Activated CD4-positive, alpha-beta T cell treated with anti-CD3 and anti-CD28 coated beads, Interleukin-2, amount 10 ng/mL, durations not matched to agents 7 days and 5 days (primary cell): ENCODE measurements around the gene NTSR1. TPM values are rescaled to one million over a fixed set of nuclear protein-coding genes. Genes with fewer than 3 reads are reported as not detected.

Source experiments
- CTCF ChIA-PET: fragments of 350-600 bp; sonication (Branson Sonifier 250); formaldehyde crosslinking; loops from one replicate; lab custom pipeline; 2021; ENCODE audit warnings: antibody characterized with exemption; lab: Charles Lee
- POLR2A ChIA-PET: fragments of 350-600 bp; sonication (Branson Sonifier 250); formaldehyde crosslinking; loops from one replicate; lab custom pipeline; 2021; ENCODE audit warnings: antibody characterized with exemption; lab: Charles Lee
- DNase-seq: peaks from one replicate; pipeline ENCODE4 v3.0.0-alpha.2; 2020
- H3K27ac Mint-ChIP-seq: one replicate; pipeline ENCODE4 v1.8.0; 2021; ENCODE audit warnings: mild to moderate bottlenecking, moderate library complexity, mixed read lengths
- H3K27me3 Mint-ChIP-seq: one replicate; pipeline ENCODE4 v1.8.0; 2021; ENCODE audit warnings: mixed read lengths
- H3K36me3 Mint-ChIP-seq: one replicate; pipeline ENCODE4 v1.8.0; 2021; ENCODE audit warnings: low read depth, mixed read lengths
- H3K4me1 Mint-ChIP-seq: one replicate; pipeline ENCODE4 v1.8.0; 2021; ENCODE audit warnings: mixed read lengths
- H3K4me3 Mint-ChIP-seq: one replicate; pipeline ENCODE4 v1.8.0; 2021; ENCODE audit warnings: mild to moderate bottlenecking, moderate library complexity, mixed read lengths
- H3K9me3 Mint-ChIP-seq: one replicate; pipeline ENCODE4 v1.8.0; 2021; ENCODE audit warnings: mixed read lengths
- total RNA-seq, 2 experiments: library from RNA; stranded (reverse); gene quantifications; one replicate each; pipeline ENCODE4 v1.2.3, GENCODE V29; 2021

NTSR1 gene
- total RNA-seq, 2 experiments from 2014 or later = 0.94 to 1.5 TPM

GRCh38 chr20:62765432-62766070 is 56.9 kb downstream of the NTSR1 start:
- H3K4me3 Mint-ChIP-seq = no peak overlapping the region

DNA sequence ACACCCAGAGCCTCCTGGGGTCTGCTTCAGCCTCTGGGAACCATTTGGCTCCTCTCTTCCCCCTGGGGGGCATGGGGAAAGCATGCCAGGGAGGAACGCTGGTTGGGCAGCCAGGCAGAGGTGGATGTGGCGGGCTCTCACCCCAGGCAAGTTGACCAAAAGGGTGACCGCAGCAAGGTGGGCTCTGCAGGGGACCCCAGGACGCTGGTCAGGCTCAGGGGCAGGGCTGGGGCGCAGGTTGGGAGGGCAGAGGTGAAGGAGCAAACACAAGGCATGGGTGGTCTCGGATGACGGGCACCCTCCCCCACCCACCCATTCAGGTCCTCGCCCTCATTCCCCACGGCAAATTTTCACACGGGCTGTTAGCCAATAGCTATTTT is 57.4 kb downstream of the NTSR1 start:
- POLR2A ChIA-PET = no interaction called here

More at GRCh38 chr20:62765432-62766070, 56.9 kb downstream of the NTSR1 start:
- no peaks in the 10 kb centered on the region for H3K9me3 Mint-ChIP-seq
- no peak overlapping the region for H3K27ac Mint-ChIP-seq
- no peaks in the 10 kb centered on the region for H3K4me1 Mint-ChIP-seq
- no peaks in the 10 kb centered on the region for H3K27me3 Mint-ChIP-seq
- POLR2A ChIA-PET = interaction anchor here (0.6 kb wide), 1 partner anchor 120 kb away, joined by 3 read pairs; no protein-coding TSS in a partner anchor
- CTCF ChIA-PET = interaction anchor here (1.6 kb wide), 1 partner anchor 12 kb away, joined by 6 read pairs; no protein-coding TSS in a partner anchor
- no peaks in the 10 kb centered on the region for H3K36me3 Mint-ChIP-seq
- DNase-seq = no peak

DNA sequence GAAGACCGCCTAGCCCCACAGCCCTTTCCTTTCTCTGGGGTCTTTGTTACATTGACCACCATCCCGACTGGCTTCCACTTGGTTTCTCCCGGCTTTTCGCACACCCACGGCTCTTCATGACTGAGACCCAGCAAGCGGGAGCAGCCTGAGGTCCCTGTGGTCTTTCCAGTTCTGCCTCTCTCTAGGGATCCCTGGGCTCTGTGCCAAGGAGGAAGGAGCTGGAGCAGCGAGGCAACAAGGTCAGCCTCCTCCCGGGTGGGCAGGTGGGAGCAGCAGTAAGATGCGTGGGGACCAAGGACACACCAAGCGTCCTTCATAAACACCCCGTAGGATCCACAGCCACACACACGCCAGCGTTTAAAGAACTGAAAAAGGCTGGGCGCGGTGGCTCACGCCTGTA is 58.1 kb downstream of the NTSR1 start:
- Mint-ChIP-seq H3K9me3 (no peaks in the 10 kb centered on the region), H3K27me3 (no peaks in the 10 kb centered on the region), H3K4me1 (no peaks in the 10 kb centered on the region), H3K27ac (no peak overlapping the region), H3K4me3 (no peak overlapping the region), H3K36me3 (no peaks in the 10 kb centered on the region)
- POLR2A ChIA-PET = no interaction called here
- CTCF ChIA-PET = no interaction called here
- no peak for DNase-seq

More for the DNA sequence above, 57.4 kb downstream of the NTSR1 start:
- Mint-ChIP-seq H3K9me3 (no peaks in the 10 kb centered on the region), H3K4me3 (no peak overlapping the region), H3K27me3 (no peaks in the 10 kb centered on the region), H3K27ac (no peak overlapping the region), H3K4me1 (no peaks in the 10 kb centered on the region), H3K36me3 (no peaks in the 10 kb centered on the region)
- CTCF ChIA-PET = interaction anchor here (1.6 kb wide), 1 partner anchor 12 kb away, joined by 6 read pairs; no protein-coding TSS in a partner anchor
- no peak for DNase-seq

GRCh38 chr20:62768234-62768546 is 59.6 kb downstream of the NTSR1 start:
- H3K27ac Mint-ChIP-seq = no peak overlapping the region
- DNase-seq = no peak

GRCh38 chr20:62768551-62769287 is 60.1 kb downstream of the NTSR1 start:
- DNase-seq = no peak
- Mint-ChIP-seq H3K27me3 (no peaks in the 10 kb centered on the region), H3K4me1 (peaks cover 8% of the 10 kb centered on the region), H3K27ac (no peak overlapping the region), H3K4me3 (no peak overlapping the region), H3K9me3 (no peaks in the 10 kb centered on the region), H3K36me3 (no peaks in the 10 kb centered on the region)
- POLR2A ChIA-PET = no interaction called here
- CTCF ChIA-PET = no interaction called here

More at GRCh38 chr20:62768234-62768546, 59.6 kb downstream of the NTSR1 start:
- Mint-ChIP-seq H3K36me3 (no peaks in the 10 kb centered on the region), H3K9me3 (no peaks in the 10 kb centered on the region), H3K4me1 (peaks cover 7% of the 10 kb centered on the region), H3K4me3 (no peak overlapping the region), H3K27me3 (no peaks in the 10 kb centered on the region)
- CTCF ChIA-PET = no interaction called here
- POLR2A ChIA-PET = no interaction called here

DNA sequence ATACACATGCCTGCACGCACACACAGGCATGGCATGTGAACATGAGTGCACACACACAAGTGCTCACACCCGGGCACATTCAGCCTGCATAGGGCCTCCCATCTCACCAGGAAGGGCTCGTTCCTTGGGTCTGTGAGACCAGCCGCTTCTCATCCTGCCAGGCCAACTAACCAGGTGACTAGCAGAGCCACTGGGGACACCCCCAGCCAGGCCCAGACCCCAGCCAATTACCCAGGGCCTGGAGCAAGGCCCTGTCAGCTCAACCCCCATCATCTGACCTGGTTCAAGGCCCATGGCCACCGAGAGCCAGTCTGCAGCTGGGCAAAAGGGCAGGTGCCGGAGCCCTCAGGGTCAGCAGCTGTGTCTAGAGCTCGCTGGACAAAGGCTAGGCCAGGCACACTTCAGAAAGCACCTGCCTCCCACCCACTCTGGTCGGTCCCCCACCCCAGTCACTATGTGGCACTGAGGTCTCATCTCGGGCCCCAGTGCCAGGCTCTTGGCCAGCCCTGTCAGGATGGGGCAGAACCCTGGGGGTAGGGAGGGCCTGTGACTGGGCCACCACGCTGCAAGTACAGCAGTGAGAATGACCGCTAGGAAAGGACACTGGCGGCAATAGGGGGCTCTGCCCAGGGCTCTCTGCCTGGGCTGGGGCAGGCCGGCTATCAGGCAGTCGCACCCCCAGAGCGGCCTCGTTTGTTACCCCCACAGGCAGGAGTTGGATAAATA is 60.9 kb downstream of the NTSR1 start:
- peaks cover 13% of the 10 kb centered on the region for H3K4me1 Mint-ChIP-seq
- H3K4me3 Mint-ChIP-seq = no peak overlapping the region
- no peak overlapping the region for H3K27ac Mint-ChIP-seq
- ChIA-PET CTCF (no interaction called here), POLR2A (no interaction called here)
- DNase-seq = no peak
- no peaks in the 10 kb centered on the region for H3K36me3 Mint-ChIP-seq
- H3K27me3 Mint-ChIP-seq = peaks cover 1% of the 10 kb centered on the region
- H3K9me3 Mint-ChIP-seq = no peaks in the 10 kb centered on the region

DNA sequence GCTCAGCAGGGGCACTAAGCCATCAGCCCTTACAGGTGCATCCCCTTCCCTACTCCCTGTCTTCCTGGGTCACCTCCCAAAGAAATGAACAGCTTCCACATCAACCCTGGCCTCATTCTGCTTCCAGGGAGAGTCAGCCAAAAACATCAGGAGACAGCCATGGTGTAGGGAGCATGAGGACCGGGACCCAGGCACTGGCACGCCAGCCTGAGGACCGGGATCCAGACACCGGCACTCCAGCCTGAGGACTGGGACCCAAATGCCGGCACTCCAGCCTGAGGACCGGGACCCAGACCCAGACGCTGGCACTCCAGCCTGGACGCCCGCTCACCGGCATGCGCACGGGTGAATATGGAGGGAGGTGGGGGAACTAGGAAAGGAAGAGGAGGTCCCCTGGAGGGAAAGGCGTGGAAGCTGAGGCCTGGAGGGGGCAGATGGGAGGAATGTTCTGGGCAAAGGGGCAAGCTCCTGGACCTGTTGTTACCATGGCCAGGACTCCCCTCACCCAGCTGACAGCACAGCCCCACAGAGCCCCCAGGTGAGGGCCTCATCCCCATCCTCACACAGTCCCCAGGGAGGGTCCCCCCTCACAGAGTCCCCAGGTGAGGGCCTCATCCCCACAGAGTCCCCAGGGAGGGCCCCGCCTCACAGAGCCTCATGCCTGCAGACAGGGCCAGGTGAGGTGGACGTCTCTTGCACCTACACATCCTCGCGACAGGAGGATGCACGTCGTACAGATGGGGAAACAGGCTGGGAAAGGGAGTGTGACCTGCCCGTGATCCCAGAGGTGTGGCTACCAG is 61.7 kb downstream of the NTSR1 start:
- H3K4me3 Mint-ChIP-seq = no peak overlapping the region
- H3K36me3 Mint-ChIP-seq = no peaks in the 10 kb centered on the region
- CTCF ChIA-PET = no interaction called here
- POLR2A ChIA-PET = no interaction called here
- H3K27me3 Mint-ChIP-seq = peaks cover 1% of the 10 kb centered on the region
- peaks cover 21% of the 10 kb centered on the region for H3K4me1 Mint-ChIP-seq
- no peaks in the 10 kb centered on the region for H3K9me3 Mint-ChIP-seq
- no peak overlapping the region for H3K27ac Mint-ChIP-seq
- no peak for DNase-seq

DNA sequence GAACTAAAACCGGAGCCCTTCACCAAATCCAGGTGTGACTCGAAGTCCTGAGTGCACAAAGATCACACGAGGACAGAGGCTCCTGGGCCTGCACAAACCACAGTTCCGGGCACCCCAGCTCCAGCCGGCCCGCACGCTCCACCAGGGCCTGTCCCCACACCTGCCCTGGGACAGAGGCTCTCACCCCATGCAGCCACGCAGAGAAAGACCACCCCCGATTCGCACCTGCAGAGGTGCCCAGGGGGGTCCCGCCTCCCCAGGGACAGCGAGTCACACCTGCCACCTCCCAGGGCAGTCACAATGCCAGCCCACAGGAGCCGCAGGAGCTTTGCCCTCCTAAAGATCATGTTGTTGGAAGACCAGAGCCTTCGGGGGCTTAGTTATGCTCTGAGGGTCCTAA is 62.3 kb downstream of the NTSR1 start:
- peaks cover 1% of the 10 kb centered on the region for H3K27me3 Mint-ChIP-seq
- H3K4me3 Mint-ChIP-seq = no peak overlapping the region
- ChIA-PET CTCF (no interaction called here), POLR2A (no interaction called here)
- no peak for DNase-seq
- H3K9me3 Mint-ChIP-seq = no peaks in the 10 kb centered on the region
- H3K27ac Mint-ChIP-seq = no peak overlapping the region
- H3K4me1 Mint-ChIP-seq = peaks cover 26% of the 10 kb centered on the region
- H3K36me3 Mint-ChIP-seq = no peaks in the 10 kb centered on the region

- H3K4me1 Mint-ChIP-seq = peaks cover 31% of the 10 kb centered on the region
- H3K36me3 Mint-ChIP-seq = no peaks in the 10 kb centered on the region
- ChIA-PET CTCF (no interaction called here), POLR2A (no interaction called here)
- no peak for DNase-seq
- no peaks in the 10 kb centered on the region for H3K9me3 Mint-ChIP-seq
- no peak overlapping the region for H3K4me3 Mint-ChIP-seq
- H3K27ac Mint-ChIP-seq = no peak overlapping the region
- peaks cover 1% of the 10 kb centered on the region for H3K27me3 Mint-ChIP-seq
Measured at GRCh38 chr20:62771396-62772102, 62.9 kb downstream of the NTSR1 start.

- H3K36me3 Mint-ChIP-seq = no peaks in the 10 kb centered on the region
- no peak overlapping the region for H3K4me3 Mint-ChIP-seq
- H3K4me1 Mint-ChIP-seq = peaks cover 37% of the 10 kb centered on the region
- no peaks in the 10 kb centered on the region for H3K9me3 Mint-ChIP-seq
- H3K27ac Mint-ChIP-seq = no peak overlapping the region
- no peak for DNase-seq
- CTCF ChIA-PET = no interaction called here
- peaks cover 1% of the 10 kb centered on the region for H3K27me3 Mint-ChIP-seq
- POLR2A ChIA-PET = no interaction called here
Measured at GRCh38 chr20:62772103-62772611, 63.5 kb downstream of the NTSR1 start.

DNA sequence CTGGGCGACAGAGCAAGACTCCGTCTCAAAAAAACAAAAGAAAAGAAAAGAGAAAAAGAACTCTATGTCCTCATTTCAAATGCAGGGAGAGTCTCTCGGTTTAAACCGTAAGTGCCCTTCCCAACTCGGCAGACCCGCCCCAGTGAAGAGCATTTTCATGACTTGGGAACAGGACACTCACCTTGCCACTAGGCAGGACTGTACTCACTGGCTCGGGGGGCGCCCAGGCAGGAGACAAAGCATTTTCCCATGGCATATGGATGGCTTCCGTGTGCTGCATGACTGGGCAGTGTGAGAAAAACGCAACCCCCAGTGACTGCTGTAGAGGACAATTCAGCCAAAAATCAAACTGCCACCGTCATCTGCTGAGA is 64.0 kb downstream of the NTSR1 start:
- Mint-ChIP-seq H3K4me3 (no peak overlapping the region), H3K4me1 (peaks cover 42% of the 10 kb centered on the region), H3K36me3 (no peaks in the 10 kb centered on the region), H3K27ac (no peak overlapping the region), H3K27me3 (peaks cover 1% of the 10 kb centered on the region), H3K9me3 (no peaks in the 10 kb centered on the region)
- DNase-seq = no peak
- CTCF ChIA-PET = interaction anchor here (0.9 to 1.1 kb wide), 3 partner anchors 10 to 21 kb away, joined by 3 to 5 read pairs (median 3); no protein-coding TSS in a partner anchor
- POLR2A ChIA-PET = no interaction called here
